ENCODE data around the gene MIPOL1.
"Not testable (repeated sequence)": the region's sequence is repeated elsewhere in the genome, so short reads cannot be mapped to it uniquely, and the experiment has no call there.

DNA sequence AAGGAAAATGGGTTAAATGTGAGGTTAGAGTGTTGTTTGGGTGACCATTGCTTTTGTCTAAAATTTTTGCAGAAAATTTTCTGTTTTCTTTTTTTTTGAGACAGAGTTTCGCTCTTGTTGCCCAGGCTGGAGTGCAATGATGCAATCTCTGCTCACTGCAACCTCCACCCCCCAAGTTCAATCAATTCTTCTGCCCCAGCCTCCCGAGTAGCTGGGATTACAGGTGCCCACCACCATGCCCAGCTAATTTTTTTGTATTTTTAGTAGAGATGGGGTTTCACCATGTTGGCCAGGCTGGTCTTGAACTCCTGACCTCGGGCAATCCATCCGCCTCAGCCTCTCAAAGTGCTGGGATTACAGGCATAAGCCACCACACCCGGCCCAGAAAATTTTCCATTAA, 130.2 kb downstream of the MIPOL1 start:
- TF ChIP-seq CTCF (conservative IDR thresholded peaks at IDR 0.05); EZH2 (IDR thresholded peaks at IDR 0.05; ENCODE audit: low read depth): not testable (repeated sequence)
